HG02885 (cell line): ENCODE results near the gene RSAD1.

ENCODE experiments used
- ATAC-seq: cut with Tn5 transposase; IDR thresholded peaks from one replicate; pipeline ENCODE4 v1.9.1; 2021; ENCODE audit warnings: mild to moderate bottlenecking; ENCODE audit not compliant: unreplicated experiment, poor library complexity

The RSAD1 gene

GRCh38 chr17:50488880-50489279, 10.2 kb downstream of the RSAD1 start:
- ATAC-seq = no peak

- no peak for ATAC-seq
Measured at GRCh38 chr17:50491505-50491904, 12.8 kb downstream of the RSAD1 start.

- no peak for ATAC-seq
Measured at GRCh38 chr17:50492214-50492613, 13.6 kb downstream of the RSAD1 start.

- ATAC-seq = no peak
Measured at GRCh38 chr17:50493744-50494143, 15.1 kb downstream of the RSAD1 start.

- ATAC-seq = no peak
Measured at GRCh38 chr17:50495217-50495823, 16.7 kb downstream of the RSAD1 start.

- ATAC-seq = no peak
Measured at GRCh38 chr17:50495918-50496317, 17.3 kb downstream of the RSAD1 start.

- no peak for ATAC-seq
Measured at GRCh38 chr17:50498021-50498874, 19.6 kb downstream of the RSAD1 start.

- ATAC-seq = no peak
Measured at GRCh38 chr17:50499270-50499669, 20.6 kb downstream of the RSAD1 start.

- no peak for ATAC-seq
Measured at GRCh38 chr17:50499721-50500120, 21.1 kb downstream of the RSAD1 start.

- no peak for ATAC-seq
Measured at GRCh38 chr17:50501054-50501453, 22.4 kb downstream of the RSAD1 start.

GRCh38 chr17:50502301-50502990, 23.8 kb downstream of the RSAD1 start:
- ATAC-seq = no peak

- no peak for ATAC-seq
Measured at GRCh38 chr17:50505591-50506130, 27.0 kb downstream of the RSAD1 start.

- ATAC-seq = no peak
Measured at GRCh38 chr17:50506298-50506697, 27.6 kb downstream of the RSAD1 start.

- peak; percentile 64 for ATAC-seq
Measured at GRCh38 chr17:50507871-50508572, 29.4 kb downstream of the RSAD1 start, which contains the start of gene MYCBPAP. Gene MYCBPAP, plus strand, starts transcription at chr17:50508439. Its CDS starts 236 bp downstream, at chr17:50508675.

- no peak for ATAC-seq
Measured at GRCh38 chr17:50508573-50509460, 30.2 kb downstream of the RSAD1 start.

GRCh38 chr17:50511058-50511457, 32.4 kb downstream of the RSAD1 start:
- ATAC-seq = peak; percentile 69

- ATAC-seq = no peak
Measured at GRCh38 chr17:50513495-50513894, 34.8 kb downstream of the RSAD1 start.

GRCh38 chr17:50514388-50514787, 35.7 kb downstream of the RSAD1 start:
- no peak for ATAC-seq
